NCI-H524 treated with DMSO at 0.1 percent for 48 hours (cell line): Measurements from ENCODE around the gene XBP1.
"Not testable (repeated sequence)": the region's sequence is repeated elsewhere in the genome, so short reads cannot be mapped to it uniquely, and the experiment has no call there.

ENCODE experiments used
- DNase-seq: peaks from one replicate; lab custom pipeline; 2025; lab: John Stamatoyannopoulos, UW

The XBP1 gene

DNA sequence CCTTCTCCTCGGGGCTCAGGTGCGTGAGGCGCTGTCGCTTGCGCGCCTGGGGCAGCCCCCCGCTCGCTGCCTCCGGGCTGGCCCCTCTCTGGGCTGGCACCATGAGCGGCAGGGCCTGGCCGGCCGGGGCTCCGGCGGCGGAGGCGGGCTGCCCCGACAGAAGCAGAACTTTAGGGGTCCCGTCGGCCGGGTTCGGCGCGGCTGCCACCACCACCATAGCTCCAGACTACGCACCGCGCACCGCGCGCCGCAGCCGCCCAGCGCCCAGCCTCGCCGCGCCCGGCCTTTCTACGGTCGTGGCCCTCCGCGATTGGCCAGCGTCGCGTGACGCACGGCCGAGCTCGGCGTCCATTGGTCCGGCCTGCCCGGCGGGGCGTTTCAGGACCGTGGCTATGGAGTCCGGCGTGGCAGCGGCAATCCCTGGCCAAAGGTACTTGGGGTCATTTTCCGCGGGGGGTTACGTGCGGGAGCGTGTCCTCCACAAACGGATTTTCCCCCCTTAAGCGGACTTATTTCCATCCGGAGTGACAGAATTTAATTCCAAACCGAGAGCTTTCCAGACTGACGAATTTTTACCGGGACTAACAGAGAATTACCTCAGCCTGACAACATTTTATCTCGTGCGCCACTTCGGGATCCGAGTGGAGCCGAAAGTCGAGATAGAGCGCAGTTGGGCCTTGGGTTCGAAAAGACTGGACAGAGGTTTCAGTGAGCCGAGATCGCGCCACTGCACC lies at the start of gene XBP1:
XBP1 (minus strand) TSS at position 262 of the 734 bp plus-strand sequence.
- peak; percentile 62 for DNase-seq

DNA sequence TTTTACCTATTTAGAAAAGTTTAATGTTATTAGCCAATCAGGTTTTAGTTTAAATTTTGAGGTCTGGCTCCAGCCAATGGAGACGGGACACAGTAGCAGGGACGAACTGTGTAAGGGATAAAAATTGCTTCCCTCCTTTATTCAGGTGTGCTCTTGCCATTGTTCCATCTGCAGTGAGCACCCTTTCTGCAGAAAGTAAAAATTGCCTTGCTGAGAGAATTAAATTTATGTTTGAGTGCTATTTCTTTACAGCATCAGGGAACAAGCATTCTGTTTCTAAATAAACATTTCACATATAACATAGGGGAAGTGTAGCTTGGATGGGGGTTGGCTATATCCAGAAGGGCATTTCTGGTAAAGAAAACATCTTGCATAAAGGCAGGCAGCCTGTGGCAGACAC lies 46.6 kb upstream of the XBP1 start:
- no peak for DNase-seq

DNA sequence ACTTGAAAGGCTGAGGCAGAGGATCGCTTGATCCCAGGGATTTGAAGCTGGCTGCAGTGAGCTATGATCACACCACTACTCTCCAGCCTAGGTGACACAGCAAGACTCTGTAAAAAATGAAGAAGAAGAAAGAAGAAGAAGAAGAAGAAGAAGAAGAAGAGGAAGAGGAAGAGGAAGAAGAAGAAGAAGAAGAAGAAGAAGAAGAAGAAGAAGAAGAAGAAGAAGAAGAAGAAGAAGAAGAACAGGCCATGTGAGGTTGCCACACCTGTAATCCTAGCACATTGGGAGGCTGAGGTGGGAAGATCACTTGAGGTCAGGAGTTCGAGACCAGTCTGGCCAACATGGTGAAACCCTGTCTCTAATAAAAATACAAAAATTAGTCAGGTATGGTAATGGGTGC lies 43.9 kb upstream of the XBP1 start:
- not testable (repeated sequence) for DNase-seq

DNA sequence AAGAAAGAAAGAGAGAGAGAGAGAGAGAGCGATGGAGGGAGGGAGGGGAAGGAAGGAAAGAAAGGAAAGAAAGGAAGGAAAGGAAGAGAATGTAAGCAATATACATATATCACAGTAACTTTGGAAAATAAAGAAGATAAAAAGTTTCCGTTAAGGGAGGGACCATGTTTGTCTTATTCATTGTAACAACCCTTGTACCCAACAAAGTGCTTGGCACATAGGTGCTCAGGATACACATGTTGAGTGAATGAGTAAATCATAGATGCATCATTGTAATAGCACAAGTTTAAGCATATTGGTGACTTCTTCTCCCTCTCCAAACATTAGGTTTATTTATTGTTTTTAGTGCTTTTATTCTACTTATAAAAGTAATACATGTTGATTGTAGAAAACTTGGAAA lies 43.3 kb upstream of the XBP1 start:
- no peak for DNase-seq

DNA sequence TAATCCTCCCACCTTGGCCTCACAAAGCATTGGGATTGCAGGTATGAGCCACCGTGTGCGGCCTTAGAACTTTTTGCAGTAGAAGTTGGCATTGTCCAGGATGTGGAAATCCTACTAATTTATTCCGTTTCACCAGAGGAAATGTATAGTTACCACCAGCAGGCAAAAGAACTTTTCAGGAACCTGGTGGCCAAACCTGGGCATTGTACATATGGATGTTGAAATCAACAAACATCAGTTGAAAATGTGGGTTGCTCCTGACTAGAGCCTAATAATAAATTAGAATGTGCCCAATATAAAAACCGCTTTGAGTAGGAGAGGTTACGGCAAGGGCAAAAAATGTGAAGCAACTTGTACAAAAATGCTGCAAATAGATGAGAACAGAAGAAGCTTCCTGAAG lies 40.7 kb upstream of the XBP1 start:
- no peak for DNase-seq

DNA sequence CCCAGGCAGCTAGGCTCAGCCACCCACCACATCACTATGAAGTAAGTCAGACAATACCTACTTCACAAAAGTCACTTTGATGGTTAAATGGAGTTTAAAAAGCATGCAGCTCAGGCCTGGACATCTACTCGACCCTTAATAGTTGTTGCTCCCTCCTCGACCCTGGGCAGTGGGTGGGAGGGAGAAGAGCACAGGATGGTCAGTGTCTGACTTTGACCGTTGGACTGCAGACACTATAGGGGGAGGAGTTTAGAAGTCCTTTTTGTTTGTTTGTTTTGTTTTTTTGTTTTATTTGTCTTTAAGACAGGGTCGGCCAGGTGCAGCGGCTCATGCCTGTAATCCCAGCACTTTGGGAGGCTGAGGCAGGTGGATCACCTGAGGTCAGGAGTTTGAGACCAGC lies 38.6 kb upstream of the XBP1 start:
- DNase-seq = no peak

DNA sequence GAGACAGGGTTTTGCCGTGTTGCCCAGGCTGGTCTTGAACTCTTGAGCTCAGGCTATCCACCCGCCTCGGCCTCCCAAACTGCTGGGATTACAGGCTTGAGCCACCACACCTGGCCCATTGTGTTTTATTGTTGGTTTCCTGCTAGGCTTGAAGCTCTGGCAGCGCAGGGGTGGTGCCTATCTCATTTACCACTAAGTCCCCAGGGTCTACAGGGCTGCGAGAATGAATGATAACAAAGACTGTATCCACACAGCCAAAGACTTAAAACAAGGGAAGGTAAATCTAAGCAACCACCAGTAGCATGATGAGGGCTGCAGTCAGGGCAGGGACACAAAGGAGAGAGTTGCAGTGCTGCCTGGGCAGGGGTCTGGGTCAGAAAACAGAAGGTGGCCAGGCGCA lies 37.3 kb upstream of the XBP1 start:
- DNase-seq = no peak

DNA sequence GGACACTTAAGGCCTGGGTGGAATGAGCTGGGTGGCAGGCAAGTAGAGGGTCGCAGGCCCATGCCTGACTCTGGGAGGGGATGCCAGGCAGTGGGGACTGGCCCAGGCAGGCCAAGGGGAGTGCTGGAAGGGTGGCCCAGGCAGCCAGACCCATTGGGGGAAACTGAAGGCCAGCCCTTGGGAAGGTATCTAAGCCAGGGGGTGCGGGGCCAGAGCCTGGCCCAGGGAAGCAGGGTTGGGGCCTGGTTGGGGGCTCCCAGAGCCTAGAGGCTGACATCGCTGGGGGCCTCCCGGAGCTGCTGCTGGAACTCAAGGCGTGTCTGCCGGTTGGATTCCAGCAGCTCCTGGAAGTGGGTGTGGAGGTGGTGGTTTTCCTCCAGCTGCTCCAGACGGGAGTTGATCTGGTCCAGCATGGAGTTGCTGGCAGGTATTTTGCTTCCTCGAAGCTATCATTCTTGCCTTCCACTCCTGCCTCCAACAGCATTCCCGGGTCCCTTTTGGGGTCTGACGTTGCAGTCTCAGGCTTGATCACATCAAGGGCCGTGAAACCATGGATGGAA lies 35.3 kb upstream of the XBP1 start:
- no peak for DNase-seq

DNA sequence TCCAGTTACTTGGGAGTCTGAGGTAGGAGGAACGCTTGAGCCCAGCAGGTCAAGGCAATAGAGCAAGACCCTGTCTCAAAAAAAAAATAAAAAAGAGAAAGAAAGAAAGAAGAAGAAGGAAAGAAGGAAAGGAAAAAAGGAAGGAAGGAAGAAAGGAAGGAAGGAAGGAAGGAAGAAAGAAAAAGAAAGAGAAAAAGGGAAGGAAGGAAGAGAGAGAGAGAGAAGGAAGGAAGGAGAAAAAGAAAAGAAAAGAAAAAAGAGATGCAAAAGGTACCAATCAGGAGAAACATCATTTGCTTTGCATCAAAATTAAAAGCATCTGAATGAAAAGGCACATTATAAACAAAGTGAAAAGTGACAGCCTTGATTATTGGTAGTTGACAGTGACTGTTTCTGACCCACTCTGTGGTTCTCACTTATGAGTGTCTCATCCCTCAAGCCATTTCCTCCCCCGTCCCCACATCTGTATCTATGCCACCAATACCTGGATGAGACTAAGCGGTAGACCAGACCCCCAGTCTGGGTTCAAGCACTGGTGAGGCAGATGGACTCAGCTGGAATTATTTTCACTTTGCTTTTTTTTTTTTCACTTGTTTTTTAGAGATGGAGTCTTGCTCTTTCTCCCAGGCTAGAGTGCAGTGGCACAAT lies 33.0 kb upstream of the XBP1 start:
- DNase-seq = no peak

DNA sequence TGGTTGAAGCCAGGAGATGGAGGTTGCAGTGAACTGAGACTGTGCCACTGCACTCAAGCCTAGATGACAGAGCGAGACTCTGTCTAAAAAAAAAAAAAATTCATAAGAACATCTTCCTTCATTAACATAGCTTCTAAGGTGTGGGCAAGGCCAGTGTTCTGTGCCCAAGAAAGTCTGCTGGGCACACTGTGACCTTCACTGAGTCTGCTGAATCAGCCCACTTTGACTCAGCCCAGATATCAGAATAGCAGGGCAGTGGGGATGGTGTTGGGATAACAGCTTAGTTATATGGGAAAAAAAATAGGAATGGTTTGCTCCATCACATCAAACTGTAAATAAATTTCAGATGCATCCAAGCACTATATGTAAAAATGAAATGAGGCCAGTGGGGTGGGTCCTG lies 32.4 kb upstream of the XBP1 start:
- DNase-seq = no peak

DNA sequence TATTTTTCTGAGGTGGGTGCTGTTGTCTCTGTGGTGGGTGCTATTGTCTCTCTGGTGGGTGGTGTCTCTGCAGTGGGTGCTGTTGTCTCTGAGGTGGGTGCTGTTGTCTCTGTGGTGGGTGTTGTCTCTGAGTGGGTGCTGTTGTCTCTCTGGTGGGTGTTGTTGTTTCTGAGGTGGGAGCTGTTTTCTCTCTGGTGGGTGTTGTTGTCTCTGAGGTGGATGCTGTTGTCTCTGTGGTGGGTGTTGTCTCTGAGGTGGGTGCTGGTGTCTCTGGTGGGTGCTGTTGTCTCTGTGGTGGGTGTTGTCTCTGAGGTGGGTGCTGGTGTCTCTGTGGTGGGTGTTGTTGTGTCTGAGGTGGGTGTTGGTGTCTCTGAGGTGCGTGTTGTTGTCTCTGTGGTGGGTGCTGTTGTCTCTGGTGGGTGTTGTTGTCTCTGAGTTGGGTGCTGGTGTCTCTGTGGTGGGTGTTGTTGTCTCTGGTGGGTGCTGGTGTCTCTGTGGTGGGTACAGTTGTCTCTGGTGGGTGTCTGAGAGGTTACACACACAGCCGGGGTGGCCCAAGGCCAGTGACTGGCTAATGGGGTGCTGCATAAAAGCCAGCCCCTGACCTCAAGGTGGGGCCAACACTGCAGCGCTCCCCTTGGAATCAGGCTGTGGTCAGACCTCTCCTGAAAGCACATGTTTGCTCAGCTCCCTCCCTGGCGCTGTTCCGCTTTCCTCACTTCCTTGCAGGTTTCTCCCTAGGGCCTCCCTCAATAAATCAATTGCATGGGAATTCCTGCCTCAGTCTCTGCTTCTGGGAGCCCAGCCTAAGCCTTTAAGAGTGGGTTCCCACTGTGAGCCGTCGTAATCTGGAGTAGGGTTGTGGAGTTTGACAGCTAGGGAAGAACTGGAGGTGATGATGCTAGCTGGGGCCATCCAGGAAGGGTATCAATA lies 31.0 kb upstream of the XBP1 start:
- no peak for DNase-seq

DNA sequence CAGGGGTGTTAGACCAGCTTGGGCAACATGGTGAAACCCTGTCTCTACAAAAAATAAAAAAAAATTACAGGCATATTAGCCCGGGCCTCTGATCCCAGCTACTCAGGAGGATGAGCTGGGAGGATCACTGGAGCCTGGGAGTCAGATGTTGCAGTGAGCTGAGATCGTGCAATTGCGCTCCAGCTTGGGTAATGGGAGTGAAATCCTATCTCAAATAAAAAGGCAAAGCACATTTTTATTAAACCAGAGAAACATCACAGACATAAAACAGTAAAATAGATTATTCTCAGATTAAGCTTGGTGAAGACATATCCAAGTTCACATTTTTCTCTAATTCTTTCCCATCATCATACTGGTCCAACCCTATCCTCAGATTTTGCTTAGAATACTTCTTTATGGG lies 30.1 kb upstream of the XBP1 start:
- DNase-seq = no peak

DNA sequence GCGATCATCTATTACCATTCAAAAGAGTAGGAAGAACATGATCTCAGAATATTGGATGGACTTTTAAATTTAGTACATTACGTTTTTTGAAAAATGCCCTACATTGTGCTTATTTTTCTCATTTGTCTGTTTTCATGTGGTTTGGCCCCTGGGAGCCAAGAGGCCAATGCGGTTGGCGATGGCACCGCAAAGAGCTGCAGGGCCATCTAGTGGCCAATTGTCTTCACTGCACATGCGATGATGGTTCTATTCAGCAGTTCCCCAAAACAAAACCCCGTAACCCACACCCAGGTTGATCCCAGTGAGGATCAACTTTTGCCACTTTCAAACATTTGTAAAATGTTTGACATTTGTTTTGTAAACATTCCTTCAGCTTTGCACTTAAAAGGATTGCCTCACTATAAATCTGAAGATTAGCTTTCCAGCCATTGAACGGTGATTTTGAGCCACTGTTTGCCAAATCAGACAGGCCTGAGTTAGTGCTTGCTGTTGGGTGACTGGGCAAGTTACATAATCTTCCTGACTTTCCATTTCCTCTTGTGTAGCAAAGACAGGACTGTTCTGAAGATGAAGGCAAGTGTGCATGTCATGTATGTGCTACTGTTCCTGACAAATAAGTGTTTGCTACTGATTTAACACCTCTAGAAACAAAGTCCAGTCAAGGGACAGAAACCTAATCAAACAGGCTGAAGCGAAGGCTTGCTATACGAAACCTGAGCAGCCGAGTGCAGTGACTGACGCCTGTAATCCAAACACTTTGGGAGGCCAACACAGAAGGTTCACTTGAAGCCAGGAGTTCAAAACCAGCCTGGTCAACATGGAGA lies 29.2 kb upstream of the XBP1 start:
- DNase-seq = no peak

DNA sequence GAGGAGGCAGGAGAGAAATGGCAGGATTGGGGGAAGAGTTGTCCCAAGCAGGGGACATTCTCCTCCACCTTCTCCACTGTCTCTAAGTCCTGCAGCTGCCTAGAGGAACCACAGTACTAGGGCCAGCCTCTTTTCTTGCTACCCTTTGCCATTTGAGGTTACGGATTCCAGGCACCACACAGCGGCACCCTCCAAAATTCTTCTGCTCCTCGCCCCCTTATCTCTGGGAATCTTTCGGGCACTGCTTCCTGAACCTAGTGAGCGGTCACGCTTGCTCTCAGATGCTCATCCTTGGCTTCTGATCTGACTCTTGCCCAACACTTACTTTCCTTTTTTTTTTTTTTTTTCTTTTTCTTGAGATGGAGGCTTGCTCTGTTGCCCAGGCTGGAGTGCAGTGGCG lies 26.6 kb upstream of the XBP1 start:
- no peak for DNase-seq

DNA sequence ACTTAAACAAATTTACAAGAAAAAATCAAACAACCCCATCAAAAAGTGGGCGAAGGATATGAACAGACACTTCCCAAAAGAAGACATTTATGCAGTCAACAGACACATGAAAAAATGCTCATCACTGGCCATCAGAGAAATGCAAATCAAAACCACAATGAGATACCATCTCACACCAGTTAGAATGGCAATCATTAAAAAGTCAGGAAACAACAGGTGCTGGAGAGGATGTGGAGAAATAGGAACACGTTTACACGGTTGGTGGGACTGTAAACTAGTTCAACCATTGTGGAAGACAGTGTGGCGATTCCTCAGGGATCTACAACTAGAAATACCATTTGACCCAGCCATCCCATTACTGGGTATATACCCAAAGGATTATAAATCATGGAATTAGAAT lies 26.1 kb upstream of the XBP1 start:
- not testable (repeated sequence) for DNase-seq

DNA sequence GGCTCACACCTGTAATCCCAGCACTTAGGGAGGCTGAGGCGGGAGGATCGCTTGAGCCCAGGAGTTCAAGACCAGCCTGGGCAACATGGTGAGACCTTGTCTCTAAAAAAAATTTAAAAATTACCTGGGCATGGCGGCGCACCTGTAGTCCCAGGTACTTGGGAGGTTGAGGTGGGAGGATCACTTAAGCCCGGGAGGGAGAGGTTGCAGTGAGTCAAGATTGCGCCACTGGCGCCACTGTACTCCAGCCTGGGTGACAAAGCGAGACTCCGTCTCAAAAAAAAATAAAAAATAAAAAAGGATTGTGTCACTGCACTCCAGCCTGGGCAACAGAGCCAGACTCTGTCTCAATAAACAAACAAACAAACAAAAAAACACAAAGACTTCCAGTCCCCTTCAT lies 24.1 kb upstream of the XBP1 start:
- not testable (repeated sequence) for DNase-seq

DNA sequence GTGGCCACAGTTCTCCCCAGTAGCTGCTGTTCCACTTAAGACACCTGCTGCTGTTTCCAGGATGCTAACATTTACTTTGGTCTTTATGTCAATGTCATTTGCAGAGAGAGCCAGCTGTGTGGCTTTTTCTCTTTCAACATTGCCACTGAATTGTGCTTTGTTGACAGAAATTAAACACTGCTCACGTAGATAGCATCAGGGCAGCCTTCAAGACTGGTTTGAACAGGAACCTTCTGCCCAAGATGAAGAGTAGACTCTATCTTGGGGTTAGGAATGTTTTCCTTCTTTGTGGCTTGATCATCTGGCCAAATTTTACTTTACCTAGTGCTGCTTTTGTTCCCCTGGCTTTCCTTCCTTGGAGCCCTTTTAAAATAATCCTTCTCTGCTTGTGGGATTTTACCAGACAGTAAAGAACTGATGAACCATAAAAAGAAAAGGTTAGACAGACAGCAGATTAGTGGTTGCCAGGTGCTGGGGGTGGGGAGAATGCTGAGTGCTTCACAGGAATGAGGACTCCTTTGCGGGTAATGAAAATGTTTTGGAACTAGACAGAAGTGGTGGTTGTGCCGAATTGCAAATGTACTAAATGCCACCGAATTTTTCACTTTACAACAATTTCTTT lies 22.7 kb upstream of the XBP1 start:
- DNase-seq = peak; percentile 45

DNA sequence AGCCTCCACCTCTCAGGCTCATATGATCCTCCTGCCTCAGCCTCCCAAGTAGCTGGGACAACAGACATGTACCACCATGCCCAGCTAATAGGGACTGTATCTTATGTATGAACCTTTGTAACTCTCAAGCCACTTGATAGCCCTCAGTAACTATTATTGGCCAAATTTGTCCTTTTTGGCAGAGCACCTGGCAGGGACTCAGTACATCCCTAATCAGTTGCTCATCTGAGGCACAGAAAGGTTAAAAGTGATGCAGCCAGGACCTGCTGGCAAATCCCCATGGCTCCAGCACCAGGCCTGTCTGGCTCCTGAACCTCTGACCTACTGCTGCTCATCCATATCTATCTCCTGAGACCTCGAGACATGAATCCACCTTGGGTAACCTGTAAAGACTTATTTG lies 21.1 kb upstream of the XBP1 start:
- no peak for DNase-seq

DNA sequence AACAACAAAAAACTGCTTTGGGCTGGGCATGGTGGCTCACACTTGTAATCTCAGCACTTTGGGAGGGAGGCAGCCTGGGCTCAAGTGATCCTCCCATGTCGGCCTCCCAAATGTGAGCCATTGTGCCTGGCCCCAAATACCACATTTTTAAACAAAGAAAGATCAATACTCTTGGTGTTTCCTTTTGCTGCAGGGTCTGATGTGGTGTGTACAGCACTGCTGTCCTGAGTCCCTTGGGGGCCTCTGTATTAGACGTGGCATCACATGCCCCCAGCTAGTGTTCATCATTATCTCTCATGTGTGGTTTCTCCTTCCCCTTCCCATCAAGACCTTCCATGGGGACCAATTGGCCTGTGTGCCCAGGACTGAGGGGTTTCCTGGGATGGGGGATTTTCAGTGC lies 20.5 kb upstream of the XBP1 start:
- DNase-seq = no peak

DNA sequence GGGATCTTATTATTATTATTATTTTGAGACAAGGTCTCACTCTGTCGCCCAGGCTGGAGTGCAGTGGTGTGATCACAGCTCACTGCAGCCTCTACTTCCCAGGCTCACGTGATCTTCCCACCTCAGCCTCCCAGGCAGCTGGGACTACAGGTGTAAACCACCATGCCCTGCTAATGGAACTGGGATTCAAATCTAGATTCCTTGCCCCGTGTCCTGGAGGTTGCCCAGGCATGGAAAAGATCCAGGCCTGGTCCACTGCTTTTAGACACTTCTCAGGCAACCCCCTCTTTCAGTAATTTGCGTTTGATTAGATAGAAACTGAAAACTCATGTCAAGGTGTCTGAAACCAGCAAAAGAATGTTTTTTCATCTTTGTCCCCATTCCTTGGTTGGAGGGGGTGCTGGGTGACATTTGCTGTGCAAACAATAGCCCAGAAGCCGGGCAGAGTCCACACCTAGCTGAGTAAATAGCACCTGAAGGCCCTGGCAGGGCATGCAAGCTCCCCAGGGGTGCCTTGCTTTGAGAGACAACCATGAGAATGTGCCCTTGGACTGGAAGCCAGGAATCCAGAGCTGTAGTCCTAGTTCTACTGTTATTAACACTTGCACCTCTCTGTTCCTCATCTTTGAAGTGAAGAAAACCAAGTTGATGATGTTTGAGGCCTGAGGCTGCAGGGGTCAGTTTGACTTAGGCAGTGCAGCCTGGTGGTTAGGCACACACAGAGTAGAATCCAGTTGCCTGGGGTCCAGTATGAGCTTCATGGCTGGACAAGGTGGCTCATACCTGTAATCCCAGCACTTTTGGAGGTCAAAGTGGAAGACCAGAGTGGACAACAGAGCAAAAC lies 19.1 kb upstream of the XBP1 start:
- no peak for DNase-seq
